ENCODE results near the gene CRELD1. TPM values are rescaled to one million over a fixed set of nuclear protein-coding genes. Genes with fewer than 3 reads are reported as not detected.

CRELD1 gene
- total and polyA plus RNA-seq, 10 of the 15 experiments (the other 5 are each of a cell fraction or from before 2014, with no cell fraction given): 1.3 to 15.9 (median 8.8) TPM

DNA sequence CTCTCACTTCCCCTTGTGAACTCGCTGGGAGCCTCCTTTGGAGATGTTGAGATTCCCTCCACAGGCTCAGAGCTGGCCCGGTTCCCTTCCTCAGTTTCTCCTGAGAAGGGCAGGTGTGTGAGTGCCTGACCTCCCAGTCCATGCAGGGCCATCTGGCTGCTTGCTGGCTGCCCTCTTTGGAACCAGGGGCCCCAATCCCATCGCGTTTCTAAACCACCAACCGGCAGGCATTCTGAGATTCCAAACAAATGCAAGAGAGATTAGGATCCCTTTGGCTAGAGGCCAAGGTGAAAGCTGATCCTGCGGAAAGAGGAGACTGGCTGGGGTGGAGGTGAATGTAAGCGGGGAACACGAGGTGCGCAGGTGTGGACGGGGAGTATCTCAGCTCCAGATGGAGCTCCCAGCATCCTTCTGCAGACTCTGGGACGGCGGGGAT is 21.5 kb downstream of the CRELD1 start:
- H3K9ac ChIP-seq (ENCODE audit: control insufficient read depth, insufficient read depth, low read length): no peak overlapping the region
- H3K36me3 ChIP-seq (ENCODE audit: control insufficient read depth in 2 of 2, insufficient read depth in 2 of 2, low read length in 1 of 2): no peaks in the 10 kb centered on the region
- H2AFZ ChIP-seq (ENCODE audit: control insufficient read depth, low read depth, low read length): no peak overlapping the region
- RAD21 ChIA-PET (ENCODE audit: unreplicated experiment): no interaction called here
- no peaks in the 10 kb centered on the region for H3K27me3 ChIP-seq (replicated peaks in 1 of 2; ENCODE audit: control insufficient read depth in 2 of 2, insufficient read depth in 2 of 2, low read length in 1 of 2)
- BruUV-seq (replicated peaks): no TSS peak
- intact Hi-C loops (cut with micrococcal nuclease; ENCODE audit: unreplicated experiment): loop anchor here (10.0 kb wide), 1 partner anchor 270 kb away; no protein-coding TSS in a partner anchor
- H4K20me1 ChIP-seq (ENCODE audit: control insufficient read depth, insufficient read depth): no peaks in the 10 kb centered on the region
- no peak for FAIRE-seq
- H3K4me3 ChIP-seq: no peak overlapping the region
- CTCF ChIA-PET: interaction anchor here (1.1 to 5.8 kb wide), 3 partner anchors 16 to 367 kb away, joined by 3 to 29 read pairs (median 3); partner anchors contain the start of gene CRELD1
- WGBS (ENCODE audit: insufficient coverage, insufficient replicate concordance, low lambda C conversion rate, missing lambda C conversion rate): 79% methylated on average over 12 of the region's 12 CpGs
- no peak overlapping the region for H3K4me2 ChIP-seq (ENCODE audit: control insufficient read depth, insufficient read depth)
- no peak for ATAC-seq
- no peak overlapping the region for H3K27ac ChIP-seq (ENCODE audit: control insufficient read depth, insufficient read depth)
- SMC1A ChIA-PET (ENCODE audit: uncharacterized antibody, unreplicated experiment): no interaction called here
- POLR2A ChIA-PET: no interaction called here
- H3K4me1 ChIP-seq (ENCODE audit: control insufficient read depth, insufficient read depth, low read length): peaks cover 3% of the 10 kb centered on the region; the same call in 1 of the 2 replicates
- DNase-seq (ENCODE audit: low read depth, low spot score): no peak
- no peaks in the 10 kb centered on the region for H3K79me2 ChIP-seq (ENCODE audit: control insufficient read depth, insufficient read depth, low read length)
- in situ Hi-C loops (cut with MboI): no loop called here
- TF ChIP-seq PAX5 (IDR thresholded peaks at IDR 0.05; ENCODE audit: borderline replicate concordance, low read depth, low read length) (no peak), SMAD5 (IDR thresholded peaks at IDR 0.05; ENCODE audit: low read depth) (no peak), FOS (IDR thresholded peaks at IDR 0.05; ENCODE audit: borderline replicate concordance, extremely low read depth, insufficient read length) (no peak), IKZF2 (IDR thresholded peaks at IDR 0.05) (no peak), IRF4 (IDR thresholded peaks at IDR 0.05; ENCODE audit: low read depth, low read length) (no peak), MEF2B (IDR thresholded peaks at IDR 0.05; ENCODE audit: partially characterized antibody, poor library complexity, severe bottlenecking) (no peak), BRCA1 (IDR thresholded peaks at IDR 0.05; ENCODE audit: low read depth, low read length) (no peak), ZNF217 (IDR thresholded peaks at IDR 0.05) (no peak), RUNX3 (IDR thresholded peaks at IDR 0.05; ENCODE audit: low read length) (no peak), NBN (IDR thresholded peaks at IDR 0.05) (no peak), CHD2 (IDR thresholded peaks at IDR 0.05; ENCODE audit: borderline replicate concordance, low read depth, low read length) (no peak), CREB1 (IDR thresholded peaks at IDR 0.05; ENCODE audit: low read depth) (no peak), KLF5 (IDR thresholded peaks at IDR 0.05; ENCODE audit: partially characterized antibody) (no peak), LARP7 (IDR thresholded peaks at IDR 0.05) (no peak), MYC (IDR thresholded peaks at IDR 0.05; ENCODE audit: insufficient read depth, insufficient read length, insufficient replicate concordance, low read length, severe bottlenecking) (no peak), SUZ12 (IDR thresholded peaks at IDR 0.05; ENCODE audit: unreplicated experiment) (no peak)
- TF ChIP-seq, protein P1, sequence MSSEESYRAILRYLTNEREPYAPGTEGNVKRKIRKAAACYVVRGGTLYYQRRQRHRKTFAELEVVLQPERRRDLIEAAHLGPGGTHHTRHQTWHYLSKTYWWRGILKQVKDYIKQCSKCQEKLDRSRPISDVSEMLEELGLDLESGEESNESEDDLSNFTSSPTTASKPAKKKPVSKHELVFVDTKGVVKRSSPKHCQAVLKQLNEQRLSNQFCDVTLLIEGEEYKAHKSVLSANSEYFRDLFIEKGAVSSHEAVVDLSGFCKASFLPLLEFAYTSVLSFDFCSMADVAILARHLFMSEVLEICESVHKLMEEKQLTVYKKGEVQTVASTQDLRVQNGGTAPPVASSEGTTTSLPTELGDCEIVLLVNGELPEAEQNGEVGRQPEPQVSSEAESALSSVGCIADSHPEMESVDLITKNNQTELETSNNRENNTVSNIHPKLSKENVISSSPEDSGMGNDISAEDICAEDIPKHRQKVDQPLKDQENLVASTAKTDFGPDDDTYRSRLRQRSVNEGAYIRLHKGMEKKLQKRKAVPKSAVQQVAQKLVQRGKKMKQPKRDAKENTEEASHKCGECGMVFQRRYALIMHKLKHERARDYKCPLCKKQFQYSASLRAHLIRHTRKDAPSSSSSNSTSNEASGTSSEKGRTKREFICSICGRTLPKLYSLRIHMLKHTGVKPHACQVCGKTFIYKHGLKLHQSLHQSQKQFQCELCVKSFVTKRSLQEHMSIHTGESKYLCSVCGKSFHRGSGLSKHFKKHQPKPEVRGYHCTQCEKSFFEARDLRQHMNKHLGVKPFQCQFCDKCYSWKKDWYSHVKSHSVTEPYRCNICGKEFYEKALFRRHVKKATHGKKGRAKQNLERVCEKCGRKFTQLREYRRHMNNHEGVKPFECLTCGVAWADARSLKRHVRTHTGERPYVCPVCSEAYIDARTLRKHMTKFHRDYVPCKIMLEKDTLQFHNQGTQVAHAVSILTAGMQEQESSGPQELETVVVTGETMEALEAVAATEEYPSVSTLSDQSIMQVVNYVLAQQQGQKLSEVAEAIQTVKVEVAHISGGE (CRISPR knock-in tag; IDR thresholded peaks at IDR 0.05): no peak
- TF ChIP-seq, protein P2, sequence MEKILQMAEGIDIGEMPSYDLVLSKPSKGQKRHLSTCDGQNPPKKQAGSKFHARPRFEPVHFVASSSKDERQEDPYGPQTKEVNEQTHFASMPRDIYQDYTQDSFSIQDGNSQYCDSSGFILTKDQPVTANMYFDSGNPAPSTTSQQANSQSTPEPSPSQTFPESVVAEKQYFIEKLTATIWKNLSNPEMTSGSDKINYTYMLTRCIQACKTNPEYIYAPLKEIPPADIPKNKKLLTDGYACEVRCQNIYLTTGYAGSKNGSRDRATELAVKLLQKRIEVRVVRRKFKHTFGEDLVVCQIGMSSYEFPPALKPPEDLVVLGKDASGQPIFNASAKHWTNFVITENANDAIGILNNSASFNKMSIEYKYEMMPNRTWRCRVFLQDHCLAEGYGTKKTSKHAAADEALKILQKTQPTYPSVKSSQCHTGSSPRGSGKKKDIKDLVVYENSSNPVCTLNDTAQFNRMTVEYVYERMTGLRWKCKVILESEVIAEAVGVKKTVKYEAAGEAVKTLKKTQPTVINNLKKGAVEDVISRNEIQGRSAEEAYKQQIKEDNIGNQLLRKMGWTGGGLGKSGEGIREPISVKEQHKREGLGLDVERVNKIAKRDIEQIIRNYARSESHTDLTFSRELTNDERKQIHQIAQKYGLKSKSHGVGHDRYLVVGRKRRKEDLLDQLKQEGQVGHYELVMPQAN (conservative IDR thresholded peaks at IDR 0.05): no peak
- TF ChIP-seq, protein P3, sequence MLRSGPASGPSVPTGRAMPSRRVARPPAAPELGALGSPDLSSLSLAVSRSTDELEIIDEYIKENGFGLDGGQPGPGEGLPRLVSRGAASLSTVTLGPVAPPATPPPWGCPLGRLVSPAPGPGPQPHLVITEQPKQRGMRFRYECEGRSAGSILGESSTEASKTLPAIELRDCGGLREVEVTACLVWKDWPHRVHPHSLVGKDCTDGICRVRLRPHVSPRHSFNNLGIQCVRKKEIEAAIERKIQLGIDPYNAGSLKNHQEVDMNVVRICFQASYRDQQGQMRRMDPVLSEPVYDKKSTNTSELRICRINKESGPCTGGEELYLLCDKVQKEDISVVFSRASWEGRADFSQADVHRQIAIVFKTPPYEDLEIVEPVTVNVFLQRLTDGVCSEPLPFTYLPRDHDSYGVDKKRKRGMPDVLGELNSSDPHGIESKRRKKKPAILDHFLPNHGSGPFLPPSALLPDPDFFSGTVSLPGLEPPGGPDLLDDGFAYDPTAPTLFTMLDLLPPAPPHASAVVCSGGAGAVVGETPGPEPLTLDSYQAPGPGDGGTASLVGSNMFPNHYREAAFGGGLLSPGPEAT (IDR thresholded peaks at IDR 0.05; ENCODE audit: low read depth): no peak
- no peaks in the 10 kb centered on the region for H3K9me3 ChIP-seq (replicated peaks; ENCODE audit: control insufficient read depth, insufficient read depth, low read length)
